SKM-1 treated with dmso at 0.1 percent for 144 hours (cell line): ENCODE results near the gene PAK4.

ENCODE experiments used
- DNase-seq: peaks from one replicate; lab custom pipeline; 2025; ENCODE audit not compliant: unreplicated experiment; lab: John Stamatoyannopoulos, UW

The PAK4 gene

GRCh38 chr19:39177736-39178135 is 52.1 kb downstream of the PAK4 start:
- no peak for DNase-seq

- DNase-seq: no peak
Measured at GRCh38 chr19:39178296-39179006, 52.9 kb downstream of the PAK4 start.

DNA sequence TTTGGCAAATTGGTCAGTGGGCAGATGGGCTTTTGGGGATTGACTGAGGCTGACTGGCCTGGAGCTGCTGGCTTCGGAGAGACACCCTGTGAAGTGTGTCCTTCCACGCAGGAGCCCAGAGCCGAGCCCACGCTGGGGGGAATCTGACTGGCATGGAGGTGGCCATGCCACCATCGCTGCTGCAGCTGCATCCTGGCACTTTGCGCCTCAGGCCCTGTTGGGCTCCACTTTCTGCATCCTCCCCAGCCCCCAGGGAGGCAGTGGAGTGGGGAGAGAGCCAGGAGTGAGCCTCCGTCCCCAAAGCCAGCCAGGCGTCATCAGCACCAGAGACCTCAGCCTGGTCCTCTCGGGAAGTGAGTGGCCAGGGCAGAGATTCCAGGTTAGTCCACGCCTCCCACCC is 54.2 kb downstream of the PAK4 start:
- no peak for DNase-seq

DNA sequence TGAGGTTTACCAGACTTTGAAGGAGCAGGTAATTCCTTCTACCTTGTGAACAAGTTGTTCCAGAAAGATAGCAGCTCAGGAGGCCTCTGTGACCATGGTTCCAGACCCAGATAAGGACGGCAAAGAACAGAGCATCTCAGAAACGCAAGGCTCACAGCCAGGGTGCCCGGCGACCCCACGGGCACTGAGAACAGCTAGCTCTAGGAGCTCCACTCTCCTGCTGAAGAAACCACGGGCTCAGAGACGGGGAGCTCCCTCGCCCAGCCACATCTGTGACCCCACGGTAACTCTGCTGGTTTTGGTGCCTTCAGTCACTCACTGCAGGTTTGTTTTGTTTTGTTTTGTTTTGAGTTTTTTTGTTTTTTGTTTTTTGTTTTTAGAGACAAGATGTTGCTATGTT is 55.2 kb downstream of the PAK4 start:
- no peak for DNase-seq

GRCh38 chr19:39181500-39182173 is 56.1 kb downstream of the PAK4 start:
- no peak for DNase-seq

- no peak for DNase-seq
Measured at GRCh38 chr19:39182174-39182505, 56.6 kb downstream of the PAK4 start.

DNA sequence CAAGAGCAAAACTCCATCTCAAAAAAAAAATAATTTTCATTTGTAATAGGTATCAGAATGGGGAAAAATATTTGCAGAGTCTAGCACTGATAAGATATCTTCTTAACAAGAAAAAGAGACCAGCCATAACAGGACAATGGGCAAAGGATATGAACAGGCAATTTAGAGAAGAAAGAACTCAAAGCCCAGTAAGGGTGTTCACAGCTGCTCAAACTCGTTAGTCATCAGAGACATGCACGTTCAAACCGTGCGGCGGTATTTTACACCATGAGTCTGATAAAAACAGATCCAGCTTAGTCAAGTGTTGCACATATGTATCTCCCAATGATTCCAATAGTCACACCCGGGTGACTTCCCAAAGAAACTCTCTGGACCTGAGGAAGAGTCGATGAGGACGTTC is 57.5 kb downstream of the PAK4 start:
- DNase-seq: no peak

GRCh38 chr19:39186391-39186790 is 60.8 kb downstream of the PAK4 start:
- DNase-seq: no peak

DNA sequence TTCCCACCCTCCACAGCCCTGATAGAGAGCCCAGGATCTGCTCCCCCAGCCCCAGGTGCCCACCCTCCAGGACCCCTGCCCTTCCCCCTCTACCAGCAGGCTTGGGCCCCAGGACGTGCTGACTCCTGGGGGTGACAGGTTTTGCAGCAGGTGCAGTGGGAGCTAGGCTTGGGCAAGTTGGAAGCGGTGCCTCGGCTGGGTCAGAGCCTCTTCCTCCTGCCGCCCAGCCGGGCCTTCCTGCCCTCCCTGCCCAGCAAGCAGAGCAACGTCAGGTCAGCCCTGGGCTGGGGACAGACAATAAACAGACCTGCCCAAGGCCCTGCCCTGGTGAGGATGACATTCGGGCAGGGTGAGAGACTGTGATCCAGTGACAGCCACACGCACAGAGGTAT is 62.0 kb downstream of the PAK4 start:
- DNase-seq: no peak

DNA sequence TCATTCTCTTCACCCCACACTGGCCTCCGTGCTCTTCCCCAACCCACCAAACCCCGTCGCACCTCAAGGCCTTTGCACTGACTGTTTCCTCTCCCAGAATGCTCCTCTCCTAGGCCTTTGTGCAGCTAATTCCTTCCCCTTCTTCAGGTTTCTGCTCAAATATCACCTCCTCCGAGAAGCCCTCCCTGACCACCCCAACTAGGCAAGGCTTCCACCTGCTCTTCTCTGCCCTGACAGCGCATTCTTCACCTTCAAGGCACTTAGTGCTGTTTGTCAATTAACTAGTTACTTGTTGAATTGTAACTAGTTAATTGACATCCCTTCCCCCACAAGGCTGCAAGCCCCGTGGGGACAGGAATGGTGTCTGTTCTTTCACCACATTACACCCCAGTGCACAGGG is 63.4 kb downstream of the PAK4 start:
- no peak for DNase-seq

DNA sequence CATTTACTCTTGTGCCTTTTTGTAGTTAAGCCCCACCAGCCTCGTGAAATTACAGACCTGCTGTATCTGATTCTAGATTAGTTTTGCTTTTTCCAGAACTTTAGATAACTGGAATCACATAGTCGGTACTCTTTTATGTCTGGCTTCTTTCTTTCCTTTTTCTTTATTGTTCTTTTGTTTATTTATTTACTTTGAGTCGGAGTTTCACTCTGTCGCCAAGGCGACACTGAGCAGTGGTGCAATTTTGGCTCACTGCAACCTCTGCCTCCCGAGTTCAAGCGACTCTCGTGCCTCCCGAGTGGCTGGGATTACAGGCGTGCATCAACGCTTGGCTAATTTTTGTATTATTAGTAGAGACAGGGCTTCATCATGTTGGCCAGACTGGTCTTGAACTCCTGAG is 65.2 kb downstream of the PAK4 start:
- DNase-seq: no peak

DNA sequence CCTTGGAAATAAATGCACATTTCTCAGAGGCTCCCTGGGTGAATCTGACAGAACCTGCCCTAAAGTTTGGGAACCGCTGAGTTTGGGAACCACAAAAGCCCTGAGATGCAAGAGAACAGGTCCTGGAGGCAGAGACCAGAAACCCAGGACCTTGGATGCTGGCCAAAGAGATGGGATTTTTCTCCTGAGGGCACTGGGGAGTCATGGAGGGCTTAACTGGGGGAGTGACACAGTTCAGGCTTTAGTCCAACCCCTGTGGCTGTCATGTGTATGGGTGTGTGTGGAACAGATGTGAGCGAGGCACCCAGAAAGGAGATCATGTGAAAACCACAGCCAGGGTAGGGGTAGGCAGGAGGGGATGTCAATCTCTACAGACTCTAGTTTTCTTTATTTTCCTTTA is 67.3 kb downstream of the PAK4 start:
- DNase-seq: no peak

DNA sequence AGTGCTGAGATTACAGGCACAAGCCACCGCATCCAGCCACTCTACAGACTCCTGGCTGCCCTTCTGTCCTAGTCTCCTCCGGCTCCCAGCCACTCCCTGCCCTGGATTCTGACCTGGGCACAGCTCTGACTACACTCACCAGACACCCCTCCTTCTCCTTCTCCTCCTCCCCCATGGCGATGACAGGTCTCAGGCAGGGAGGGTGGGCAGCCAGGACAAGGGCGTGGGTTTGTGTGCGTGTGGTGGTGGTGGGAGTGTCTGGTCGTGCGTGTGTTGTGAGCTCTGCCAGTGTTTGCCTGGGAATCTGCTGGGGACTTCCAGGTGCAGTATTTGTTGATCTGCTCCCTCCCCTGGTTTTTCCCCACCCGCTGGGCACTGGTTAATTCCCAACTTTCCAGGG is 68.2 kb downstream of the PAK4 start:
- DNase-seq: no peak

GRCh38 chr19:39194832-39195542 is 69.4 kb downstream of the PAK4 start:
- no peak for DNase-seq

DNA sequence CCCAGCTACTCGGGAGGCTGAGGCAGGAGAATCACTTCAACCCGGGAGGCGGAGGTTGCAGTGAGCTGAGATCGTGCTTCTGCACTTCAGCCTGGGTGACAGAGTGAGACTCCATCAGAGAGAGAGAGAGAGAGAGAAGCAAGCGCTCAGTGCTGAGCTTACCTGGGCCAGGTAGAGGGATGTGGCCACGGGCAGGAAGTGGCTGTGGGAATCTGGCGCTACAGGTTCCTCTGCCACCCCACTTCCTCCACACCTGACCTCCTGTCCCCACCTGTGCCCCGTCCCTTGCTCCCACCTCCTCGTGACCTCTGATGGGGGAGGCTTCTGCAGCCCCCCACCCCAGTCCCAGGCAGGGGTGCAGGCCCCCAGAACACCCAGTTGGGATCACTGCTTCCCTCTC is 70.2 kb downstream of the PAK4 start:
- DNase-seq: no peak

GRCh38 chr19:39196320-39196719 is 70.7 kb downstream of the PAK4 start:
- no peak for DNase-seq

DNA sequence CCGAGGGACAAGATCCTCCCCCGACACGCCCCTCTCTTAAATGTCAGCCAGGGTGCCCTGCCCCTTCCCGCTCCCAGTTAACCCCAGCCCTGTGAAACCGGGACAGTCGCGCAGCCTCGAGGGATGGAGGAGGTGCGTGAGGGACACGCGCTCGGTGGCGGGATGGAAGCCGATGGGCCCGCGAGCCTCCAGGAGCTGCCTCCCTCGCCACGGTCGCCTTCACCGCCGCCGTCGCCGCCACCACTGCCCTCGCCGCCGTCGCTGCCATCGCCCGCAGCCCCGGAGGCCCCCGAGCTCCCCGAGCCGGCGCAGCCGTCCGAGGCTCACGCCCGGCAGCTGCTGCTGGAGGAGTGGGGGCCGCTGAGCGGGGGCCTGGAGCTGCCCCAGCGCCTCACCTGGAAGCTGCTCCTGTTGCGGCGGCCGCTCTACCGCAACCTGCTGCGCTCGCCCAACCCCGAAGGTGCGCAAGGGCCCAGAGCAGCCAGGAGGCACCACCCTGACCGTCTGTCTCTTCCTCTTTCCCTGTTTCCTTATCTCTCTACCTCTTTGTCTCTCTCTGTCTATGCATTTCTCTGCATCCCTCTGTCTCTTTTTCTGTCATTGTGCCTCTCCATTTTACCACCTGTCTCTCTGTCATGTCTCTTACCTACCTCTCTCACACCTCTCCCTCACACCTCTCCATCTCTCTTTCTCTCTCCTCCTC is 71.4 kb downstream of the PAK4 start, which contains the start of gene NCCRP1:
TSS of gene NCCRP1 (plus strand) at position 105 of the 703 bp plus-strand sequence. CDS start at position 124, 19 bp downstream.
- DNase-seq: no peak

GRCh38 chr19:39197808-39198207 is 72.2 kb downstream of the PAK4 start:
- DNase-seq: no peak

DNA sequence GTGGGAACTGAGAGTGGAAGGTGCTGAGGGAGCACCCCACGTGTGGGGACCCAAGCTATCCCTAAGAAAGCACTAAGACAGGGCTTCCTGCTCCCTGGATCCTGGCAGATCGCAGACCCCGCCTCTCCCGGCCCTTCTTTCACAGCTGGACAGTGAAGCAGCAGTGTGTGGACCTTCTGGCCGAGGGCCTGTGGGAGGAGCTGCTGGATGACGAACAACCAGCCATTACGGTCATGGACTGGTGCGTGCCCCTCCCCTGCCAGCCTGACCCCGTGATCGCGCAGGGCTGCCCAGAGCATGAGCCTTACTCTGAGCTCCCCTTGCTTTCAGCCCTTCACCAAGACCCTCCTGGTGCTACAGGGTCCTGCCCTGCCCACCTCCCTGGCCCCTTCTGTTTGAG is 73.4 kb downstream of the PAK4 start:
- DNase-seq: no peak

GRCh38 chr19:39200066-39200802 is 74.6 kb downstream of the PAK4 start:
- no peak for DNase-seq

- no peak for DNase-seq
Measured at GRCh38 chr19:39200803-39201115, 75.2 kb downstream of the PAK4 start.
